A549 treated with AZD9567 at 1 μM for 4 hours (cell line): ENCODE measurements around the gene OR12D3. TPM values are rescaled to one million over a fixed set of nuclear protein-coding genes. Genes with fewer than 3 reads are reported as not detected.

ENCODE experiments used
- total RNA-seq: library from RNA; stranded (reverse); fragments of 200-300 nt; extraction: Qiagen RNA extraction; gene quantifications from 5 replicates; pipeline ENCODE4 v1.2.3, GENCODE V29; 2022; ENCODE audit not compliant: insufficient read depth

Gene OR12D3, protein sequence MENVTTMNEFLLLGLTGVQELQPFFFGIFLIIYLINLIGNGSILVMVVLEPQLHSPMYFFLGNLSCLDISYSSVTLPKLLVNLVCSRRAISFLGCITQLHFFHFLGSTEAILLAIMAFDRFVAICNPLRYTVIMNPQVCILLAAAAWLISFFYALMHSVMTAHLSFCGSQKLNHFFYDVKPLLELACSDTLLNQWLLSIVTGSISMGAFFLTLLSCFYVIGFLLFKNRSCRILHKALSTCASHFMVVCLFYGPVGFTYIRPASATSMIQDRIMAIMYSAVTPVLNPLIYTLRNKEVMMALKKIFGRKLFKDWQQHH
- not detected in 5 replicates for total RNA-seq

DNA sequence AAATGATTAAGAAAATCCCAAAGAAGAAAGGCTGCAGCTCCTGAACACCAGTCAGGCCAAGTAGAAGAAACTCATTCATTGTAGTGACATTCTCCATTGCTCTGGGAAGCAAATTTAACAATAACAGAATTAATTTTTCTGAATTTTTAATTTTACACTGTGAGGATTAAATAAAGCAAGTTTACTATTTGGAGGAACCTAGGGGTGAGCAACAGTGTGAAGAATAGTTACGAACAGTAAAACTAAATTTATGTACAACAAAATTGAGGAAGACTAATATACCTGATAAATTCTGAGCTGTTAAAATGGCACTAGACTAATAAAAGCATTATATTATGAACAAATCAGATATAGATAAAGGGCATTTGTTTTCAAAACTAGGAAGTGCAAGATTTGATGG, at the start of gene OR12D3:
TSS of gene OR12D3 (minus strand) at position 101 of the 400 bp plus-strand sequence. CDS start at position 97, 4 bp downstream.

GRCh38 chr6:29414588-29414987, 39.5 kb upstream of the OR12D3 start, which contains the start of gene OR12D1:
TSS of gene OR12D1 (plus strand) at chr6:29414928.

GRCh38 chr6:29395331-29395730, 20.2 kb upstream of the OR12D3 start, which contains the start of gene OR12D2:
TSS of gene OR12D2 (plus strand) at chr6:29395631. CDS start at chr6:29396700, 1,069 bp downstream.

GRCh38 chr6:29368765-29369164, 6.3 kb downstream of the OR12D3 start, which contains the start of gene OR5V1:
TSS of gene OR5V1 (minus strand) at chr6:29368865. CDS start at chr6:29356195, 12,670 bp downstream.

Other genes with a start within 250 kb of the OR12D3 start
- gene OR2J2, start 204.4 kb downstream of the OR12D3 start, total RNA-seq, result not detected in 5 replicates
- gene OR14J1, start 73.6 kb downstream of the OR12D3 start, total RNA-seq, result not detected in 5 replicates
- gene OR5V1, start 6.4 kb downstream of the OR12D3 start, total RNA-seq, result not detected in 5 replicates
- gene OR12D2, start 20.3 kb upstream of the OR12D3 start, total RNA-seq, result not detected in 5 replicates
- gene OR12D1, start 39.6 kb upstream of the OR12D3 start, total RNA-seq, result not detected in 5 replicates
- not detected in 5 replicates for gene OR10C1, start 64.0 kb upstream of the OR12D3 start, total RNA-seq
- gene OR11A1, start 81.8 kb upstream of the OR12D3 start, total RNA-seq, result not detected in 5 replicates
- gene OR2H1, start 81.9 kb upstream of the OR12D3 start, total RNA-seq, result not detected in 5 replicates
- not detected in 5 replicates for gene MAS1L, start 112.7 kb upstream of the OR12D3 start, total RNA-seq
- gene UBD, start 184.4 kb upstream of the OR12D3 start, total RNA-seq, result 0.51 to 0.98 TPM (median 0.67 TPM) in 4 of 5 replicates, not detected in the other
- not detected in 5 replicates for gene OR2H2, start 209.8 kb upstream of the OR12D3 start, total RNA-seq